ENCODE results near the gene TMEM222. TPM values are rescaled to one million over a fixed set of nuclear protein-coding genes. Genes with fewer than 3 reads are reported as not detected.

TMEM222 gene
- total and polyA plus RNA-seq, 10 of the 15 experiments (the other 5 are each of a cell fraction or from before 2014, with no cell fraction given), result 3.8 to 43.5 (median 35.4) TPM

DNA sequence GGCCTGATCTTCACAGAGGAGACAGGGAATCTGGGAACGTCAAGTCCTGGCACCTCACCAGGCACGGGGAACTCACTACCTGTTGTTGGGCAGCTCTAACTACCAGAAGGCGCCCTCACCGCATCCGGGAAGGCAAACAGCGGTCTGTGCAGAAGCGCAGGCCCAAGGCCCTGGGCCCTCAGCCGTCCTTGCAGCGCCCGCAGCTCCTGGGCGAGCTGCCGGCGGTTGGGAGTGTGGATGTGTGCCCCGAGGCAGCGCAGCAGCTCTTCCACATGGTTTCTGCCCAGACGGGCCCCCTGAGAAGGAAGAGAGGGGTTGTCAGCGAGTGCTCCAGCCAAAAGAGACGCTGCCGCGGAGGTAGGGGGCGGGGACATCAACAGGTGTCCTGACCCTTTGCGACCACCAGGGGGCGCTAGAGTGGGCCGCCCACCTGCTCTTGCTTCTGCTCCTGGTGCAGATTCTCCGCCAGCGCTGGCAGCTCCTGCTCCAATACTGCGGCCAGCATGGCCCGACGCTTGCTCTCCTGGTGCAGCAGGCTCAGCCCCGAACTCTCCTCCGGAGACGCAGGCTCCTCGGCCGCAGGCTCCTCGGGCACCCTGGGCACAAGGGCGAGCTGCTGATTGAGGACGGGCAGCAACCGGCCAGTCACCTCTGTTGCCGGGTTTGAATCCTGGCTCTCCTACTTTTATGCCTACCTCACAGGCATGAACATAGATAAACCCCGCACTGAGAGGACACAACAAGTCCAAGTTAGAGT lies 35.5 kb downstream of the TMEM222 start (continued):
- TF ChIP-seq, protein P1, sequence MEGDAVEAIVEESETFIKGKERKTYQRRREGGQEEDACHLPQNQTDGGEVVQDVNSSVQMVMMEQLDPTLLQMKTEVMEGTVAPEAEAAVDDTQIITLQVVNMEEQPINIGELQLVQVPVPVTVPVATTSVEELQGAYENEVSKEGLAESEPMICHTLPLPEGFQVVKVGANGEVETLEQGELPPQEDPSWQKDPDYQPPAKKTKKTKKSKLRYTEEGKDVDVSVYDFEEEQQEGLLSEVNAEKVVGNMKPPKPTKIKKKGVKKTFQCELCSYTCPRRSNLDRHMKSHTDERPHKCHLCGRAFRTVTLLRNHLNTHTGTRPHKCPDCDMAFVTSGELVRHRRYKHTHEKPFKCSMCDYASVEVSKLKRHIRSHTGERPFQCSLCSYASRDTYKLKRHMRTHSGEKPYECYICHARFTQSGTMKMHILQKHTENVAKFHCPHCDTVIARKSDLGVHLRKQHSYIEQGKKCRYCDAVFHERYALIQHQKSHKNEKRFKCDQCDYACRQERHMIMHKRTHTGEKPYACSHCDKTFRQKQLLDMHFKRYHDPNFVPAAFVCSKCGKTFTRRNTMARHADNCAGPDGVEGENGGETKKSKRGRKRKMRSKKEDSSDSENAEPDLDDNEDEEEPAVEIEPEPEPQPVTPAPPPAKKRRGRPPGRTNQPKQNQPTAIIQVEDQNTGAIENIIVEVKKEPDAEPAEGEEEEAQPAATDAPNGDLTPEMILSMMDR (IDR thresholded peaks at IDR 0.05 in 2 of 3, conservative IDR thresholded peaks at IDR 0.05 in 1 of 3; ENCODE audit: control insufficient read depth in 2 of 3, extremely low read depth in 1 of 3, insufficient read depth in 1 of 3, low read depth in 3 of 3, low read length in 3 of 3), result peak; percentile 90 to 96 (median 93); a peak in 5 of 6 replicates
- no peak for TF ChIP-seq ZNF622 (IDR thresholded peaks at IDR 0.05)
- TF ChIP-seq STAT1 (conservative IDR thresholded peaks at IDR 0.05), result no peak
- no peak for TF ChIP-seq MXI1 (IDR thresholded peaks at IDR 0.05; ENCODE audit: low read depth, low read length)
- TF ChIP-seq CREM (IDR thresholded peaks at IDR 0.05; ENCODE audit: low read depth), result no peak
- TF ChIP-seq STAT3 (IDR thresholded peaks at IDR 0.05; ENCODE audit: low read depth, low read length), result no peak
- TF ChIP-seq RAD21 (IDR thresholded peaks at IDR 0.05; ENCODE audit: insufficient read depth, low read depth, low read length), result peak; percentile 49
- TF ChIP-seq EGR1 (IDR thresholded peaks at IDR 0.05; ENCODE audit: borderline replicate concordance in 1 of 2, low read depth in 2 of 2, low read length in 2 of 2), result peak in 1 of 2 experiments; percentile 80; a peak in 2 of 3 replicates
- 0 out of 2 replicates have a peak, but pooled peaks have one; percentile 27 for TF ChIP-seq CHD2 (IDR thresholded peaks at IDR 0.05; ENCODE audit: borderline replicate concordance, low read depth, low read length)
- no peak for TF ChIP-seq BMI1 (IDR thresholded peaks at IDR 0.05; ENCODE audit: borderline replicate concordance)
- no peak for TF ChIP-seq NBN (IDR thresholded peaks at IDR 0.05)
- TF ChIP-seq, protein P2, sequence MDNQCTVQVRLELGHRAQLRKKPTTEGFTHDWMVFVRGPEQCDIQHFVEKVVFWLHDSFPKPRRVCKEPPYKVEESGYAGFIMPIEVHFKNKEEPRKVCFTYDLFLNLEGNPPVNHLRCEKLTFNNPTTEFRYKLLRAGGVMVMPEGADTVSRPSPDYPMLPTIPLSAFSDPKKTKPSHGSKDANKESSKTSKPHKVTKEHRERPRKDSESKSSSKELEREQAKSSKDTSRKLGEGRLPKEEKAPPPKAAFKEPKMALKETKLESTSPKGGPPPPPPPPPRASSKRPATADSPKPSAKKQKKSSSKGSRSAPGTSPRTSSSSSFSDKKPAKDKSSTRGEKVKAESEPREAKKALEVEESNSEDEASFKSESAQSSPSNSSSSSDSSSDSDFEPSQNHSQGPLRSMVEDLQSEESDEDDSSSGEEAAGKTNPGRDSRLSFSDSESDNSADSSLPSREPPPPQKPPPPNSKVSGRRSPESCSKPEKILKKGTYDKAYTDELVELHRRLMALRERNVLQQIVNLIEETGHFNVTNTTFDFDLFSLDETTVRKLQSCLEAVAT (IDR thresholded peaks at IDR 0.05), result no peak
- no peak for TF ChIP-seq ATF7 (IDR thresholded peaks at IDR 0.05; ENCODE audit: low read depth)
- no peak for TF ChIP-seq CREB1 (IDR thresholded peaks at IDR 0.05; ENCODE audit: low read depth)
- TF ChIP-seq FOXK2 (IDR thresholded peaks at IDR 0.05), result no peak
- TF ChIP-seq HDGF (IDR thresholded peaks at IDR 0.05), result peak; percentile 93
- TF ChIP-seq ZNF207 (IDR thresholded peaks at IDR 0.05; ENCODE audit: borderline replicate concordance), result peak; percentile 73; the same call in 1 of the 2 replicates
- TF ChIP-seq RCOR1 (conservative IDR thresholded peaks at IDR 0.05; ENCODE audit: low read depth, low read length), result no peak
- peak; percentile 87 for TF ChIP-seq TCF12 (IDR thresholded peaks at IDR 0.05; ENCODE audit: low read depth, low read length)
- TF ChIP-seq BCL11A (IDR thresholded peaks at IDR 0.05; ENCODE audit: low read depth, low read length), result no peak
- peak; percentile 32; the same call in 1 of the 2 replicates for TF ChIP-seq RUNX3 (IDR thresholded peaks at IDR 0.05; ENCODE audit: low read length)
- TF ChIP-seq TCF3 (IDR thresholded peaks at IDR 0.05; ENCODE audit: borderline replicate concordance, insufficient read depth, low read depth, low read length), result peak; percentile 94
- TF ChIP-seq TAF1 (IDR thresholded peaks at IDR 0.05; ENCODE audit: borderline replicate concordance, low read depth, low read length), result no peak
- peak; percentile 34; the same call in 1 of the 2 replicates for TF ChIP-seq BACH1 (IDR thresholded peaks at IDR 0.05; ENCODE audit: borderline replicate concordance)
- TF ChIP-seq POLR2AphosphoS2 (IDR thresholded peaks at IDR 0.05; ENCODE audit: low read depth, low read length), result no peak
- TF ChIP-seq DPF2 (IDR thresholded peaks at IDR 0.05), result 0 out of 2 replicates have a peak, but pooled peaks have one; percentile 25
- 0 out of 2 replicates have a peak, but pooled peaks have one; percentile 52 for TF ChIP-seq GATAD2B (conservative IDR thresholded peaks at IDR 0.05; ENCODE audit: low read depth)
- TF ChIP-seq LARP7 (IDR thresholded peaks at IDR 0.05), result 0 out of 2 replicates have a peak, but pooled peaks have one; percentile 56

Measured in GM12878 (cell line).